ENCODE results near the gene PCAT6. TPM values are rescaled to one million over a fixed set of nuclear protein-coding genes. Genes with fewer than 3 reads are reported as not detected.

PCAT6 gene
- total and polyA plus RNA-seq, 2 experiments from 2014 or later, result 7.2 to 28.1 TPM

DNA sequence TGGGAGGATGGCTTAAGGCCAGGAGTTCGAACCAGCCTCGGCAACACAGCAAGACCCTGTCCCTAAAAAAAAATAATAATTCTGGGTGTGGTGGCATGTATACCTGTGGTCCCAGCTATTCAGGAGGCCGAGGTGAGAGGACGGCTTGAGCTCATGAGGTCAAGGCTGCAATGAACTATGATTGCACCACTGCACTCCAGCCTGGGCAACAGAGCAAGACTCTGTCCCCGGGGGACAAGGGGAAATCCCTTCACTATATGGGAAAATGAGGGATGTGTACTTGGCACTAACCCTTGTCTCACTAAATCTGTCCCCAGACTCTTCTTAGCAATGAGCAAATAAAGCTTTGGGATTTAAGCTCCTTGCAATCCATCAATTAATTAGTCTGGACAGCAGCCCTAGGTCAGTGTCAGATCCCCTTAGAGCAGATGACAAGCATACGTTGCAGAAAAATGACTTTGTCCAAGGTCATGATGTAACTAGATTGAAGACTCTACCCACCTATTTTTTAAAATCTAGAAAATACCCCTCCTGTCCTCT is 11.9 kb upstream of the PCAT6 start:
- H3F3A ChIP-seq (replicated peaks; ENCODE audit: low read depth), result 0 out of 2 replicates have a peak, but pooled peaks cover 5% of the 10 kb centered on the region
- H3K4me1 ChIP-seq (ENCODE audit: insufficient read depth), result peaks cover 38% of the 10 kb centered on the region
- no peaks in the 10 kb centered on the region for H3K9me3 Mint-ChIP-seq
- no peaks in the 10 kb centered on the region for H3K9me2 ChIP-seq (ENCODE audit: insufficient read depth)
- no peak for TF ChIP-seq STAT1 (IDR thresholded peaks at IDR 0.05; ENCODE audit: unreplicated experiment)
- no peak for TF ChIP-seq NANOG (IDR thresholded peaks at IDR 0.05; ENCODE audit: borderline replicate concordance)
- TF ChIP-seq, protein P1, sequence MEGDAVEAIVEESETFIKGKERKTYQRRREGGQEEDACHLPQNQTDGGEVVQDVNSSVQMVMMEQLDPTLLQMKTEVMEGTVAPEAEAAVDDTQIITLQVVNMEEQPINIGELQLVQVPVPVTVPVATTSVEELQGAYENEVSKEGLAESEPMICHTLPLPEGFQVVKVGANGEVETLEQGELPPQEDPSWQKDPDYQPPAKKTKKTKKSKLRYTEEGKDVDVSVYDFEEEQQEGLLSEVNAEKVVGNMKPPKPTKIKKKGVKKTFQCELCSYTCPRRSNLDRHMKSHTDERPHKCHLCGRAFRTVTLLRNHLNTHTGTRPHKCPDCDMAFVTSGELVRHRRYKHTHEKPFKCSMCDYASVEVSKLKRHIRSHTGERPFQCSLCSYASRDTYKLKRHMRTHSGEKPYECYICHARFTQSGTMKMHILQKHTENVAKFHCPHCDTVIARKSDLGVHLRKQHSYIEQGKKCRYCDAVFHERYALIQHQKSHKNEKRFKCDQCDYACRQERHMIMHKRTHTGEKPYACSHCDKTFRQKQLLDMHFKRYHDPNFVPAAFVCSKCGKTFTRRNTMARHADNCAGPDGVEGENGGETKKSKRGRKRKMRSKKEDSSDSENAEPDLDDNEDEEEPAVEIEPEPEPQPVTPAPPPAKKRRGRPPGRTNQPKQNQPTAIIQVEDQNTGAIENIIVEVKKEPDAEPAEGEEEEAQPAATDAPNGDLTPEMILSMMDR (conservative IDR thresholded peaks at IDR 0.05; ENCODE audit: low read depth in 2 of 2), result no peak
- TF ChIP-seq, protein P2, sequence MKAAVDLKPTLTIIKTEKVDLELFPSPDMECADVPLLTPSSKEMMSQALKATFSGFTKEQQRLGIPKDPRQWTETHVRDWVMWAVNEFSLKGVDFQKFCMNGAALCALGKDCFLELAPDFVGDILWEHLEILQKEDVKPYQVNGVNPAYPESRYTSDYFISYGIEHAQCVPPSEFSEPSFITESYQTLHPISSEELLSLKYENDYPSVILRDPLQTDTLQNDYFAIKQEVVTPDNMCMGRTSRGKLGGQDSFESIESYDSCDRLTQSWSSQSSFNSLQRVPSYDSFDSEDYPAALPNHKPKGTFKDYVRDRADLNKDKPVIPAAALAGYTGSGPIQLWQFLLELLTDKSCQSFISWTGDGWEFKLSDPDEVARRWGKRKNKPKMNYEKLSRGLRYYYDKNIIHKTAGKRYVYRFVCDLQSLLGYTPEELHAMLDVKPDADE (IDR thresholded peaks at IDR 0.05), result no peak
- no peak for TF ChIP-seq EZH2phosphoT487 (IDR thresholded peaks at IDR 0.05; ENCODE audit: unreplicated experiment)
- no peak for TF ChIP-seq ZNF114 (CRISPR knock-in tag; IDR thresholded peaks at IDR 0.05)
- TF ChIP-seq ZNF331 (CRISPR knock-in tag; IDR thresholded peaks at IDR 0.05; ENCODE audit: low read depth), result no peak
- TF ChIP-seq, protein P3, sequence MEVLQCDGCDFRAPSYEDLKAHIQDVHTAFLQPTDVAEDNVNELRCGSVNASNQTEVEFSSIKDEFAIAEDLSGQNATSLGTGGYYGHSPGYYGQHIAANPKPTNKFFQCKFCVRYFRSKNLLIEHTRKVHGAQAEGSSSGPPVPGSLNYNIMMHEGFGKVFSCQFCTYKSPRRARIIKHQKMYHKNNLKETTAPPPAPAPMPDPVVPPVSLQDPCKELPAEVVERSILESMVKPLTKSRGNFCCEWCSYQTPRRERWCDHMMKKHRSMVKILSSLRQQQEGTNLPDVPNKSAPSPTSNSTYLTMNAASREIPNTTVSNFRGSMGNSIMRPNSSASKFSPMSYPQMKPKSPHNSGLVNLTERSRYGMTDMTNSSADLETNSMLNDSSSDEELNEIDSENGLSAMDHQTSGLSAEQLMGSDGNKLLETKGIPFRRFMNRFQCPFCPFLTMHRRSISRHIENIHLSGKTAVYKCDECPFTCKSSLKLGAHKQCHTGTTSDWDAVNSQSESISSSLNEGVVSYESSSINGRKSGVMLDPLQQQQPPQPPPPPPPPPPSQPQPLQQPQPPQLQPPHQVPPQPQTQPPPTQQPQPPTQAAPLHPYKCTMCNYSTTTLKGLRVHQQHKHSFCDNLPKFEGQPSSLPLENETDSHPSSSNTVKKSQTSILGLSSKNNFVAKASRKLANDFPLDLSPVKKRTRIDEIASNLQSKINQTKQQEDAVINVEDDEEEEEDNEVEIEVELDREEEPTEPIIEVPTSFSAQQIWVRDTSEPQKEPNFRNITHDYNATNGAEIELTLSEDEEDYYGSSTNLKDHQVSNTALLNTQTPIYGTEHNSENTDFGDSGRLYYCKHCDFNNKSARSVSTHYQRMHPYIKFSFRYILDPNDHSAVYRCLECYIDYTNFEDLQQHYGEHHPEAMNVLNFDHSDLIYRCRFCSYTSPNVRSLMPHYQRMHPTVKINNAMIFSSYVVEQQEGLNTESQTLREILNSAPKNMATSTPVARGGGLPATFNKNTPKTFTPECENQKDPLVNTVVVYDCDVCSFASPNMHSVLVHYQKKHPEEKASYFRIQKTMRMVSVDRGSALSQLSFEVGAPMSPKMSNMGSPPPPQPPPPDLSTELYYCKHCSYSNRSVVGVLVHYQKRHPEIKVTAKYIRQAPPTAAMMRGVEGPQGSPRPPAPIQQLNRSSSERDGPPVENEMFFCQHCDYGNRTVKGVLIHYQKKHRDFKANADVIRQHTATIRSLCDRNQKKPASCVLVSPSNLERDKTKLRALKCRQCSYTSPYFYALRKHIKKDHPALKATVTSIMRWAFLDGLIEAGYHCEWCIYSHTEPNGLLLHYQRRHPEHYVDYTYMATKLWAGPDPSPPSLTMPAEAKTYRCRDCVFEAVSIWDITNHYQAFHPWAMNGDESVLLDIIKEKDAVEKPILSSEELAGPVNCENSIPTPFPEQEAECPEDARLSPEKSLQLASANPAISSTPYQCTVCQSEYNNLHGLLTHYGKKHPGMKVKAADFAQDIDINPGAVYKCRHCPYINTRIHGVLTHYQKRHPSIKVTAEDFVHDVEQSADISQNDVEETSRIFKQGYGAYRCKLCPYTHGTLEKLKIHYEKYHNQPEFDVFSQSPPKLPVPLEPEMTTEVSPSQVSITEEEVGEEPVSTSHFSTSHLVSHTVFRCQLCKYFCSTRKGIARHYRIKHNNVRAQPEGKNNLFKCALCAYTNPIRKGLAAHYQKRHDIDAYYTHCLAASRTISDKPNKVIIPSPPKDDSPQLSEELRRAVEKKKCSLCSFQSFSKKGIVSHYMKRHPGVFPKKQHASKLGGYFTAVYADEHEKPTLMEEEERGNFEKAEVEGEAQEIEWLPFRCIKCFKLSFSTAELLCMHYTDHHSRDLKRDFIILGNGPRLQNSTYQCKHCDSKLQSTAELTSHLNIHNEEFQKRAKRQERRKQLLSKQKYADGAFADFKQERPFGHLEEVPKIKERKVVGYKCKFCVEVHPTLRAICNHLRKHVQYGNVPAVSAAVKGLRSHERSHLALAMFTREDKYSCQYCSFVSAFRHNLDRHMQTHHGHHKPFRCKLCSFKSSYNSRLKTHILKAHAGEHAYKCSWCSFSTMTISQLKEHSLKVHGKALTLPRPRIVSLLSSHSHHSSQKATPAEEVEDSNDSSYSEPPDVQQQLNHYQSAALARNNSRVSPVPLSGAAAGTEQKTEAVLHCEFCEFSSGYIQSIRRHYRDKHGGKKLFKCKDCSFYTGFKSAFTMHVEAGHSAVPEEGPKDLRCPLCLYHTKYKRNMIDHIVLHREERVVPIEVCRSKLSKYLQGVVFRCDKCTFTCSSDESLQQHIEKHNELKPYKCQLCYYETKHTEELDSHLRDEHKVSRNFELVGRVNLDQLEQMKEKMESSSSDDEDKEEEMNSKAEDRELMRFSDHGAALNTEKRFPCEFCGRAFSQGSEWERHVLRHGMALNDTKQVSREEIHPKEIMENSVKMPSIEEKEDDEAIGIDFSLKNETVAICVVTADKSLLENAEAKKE (CRISPR knock-in tag; IDR thresholded peaks at IDR 0.05), result no peak
- no peak for TF ChIP-seq JUNB (IDR thresholded peaks at IDR 0.05; ENCODE audit: unreplicated experiment)
- TF ChIP-seq, protein P4, sequence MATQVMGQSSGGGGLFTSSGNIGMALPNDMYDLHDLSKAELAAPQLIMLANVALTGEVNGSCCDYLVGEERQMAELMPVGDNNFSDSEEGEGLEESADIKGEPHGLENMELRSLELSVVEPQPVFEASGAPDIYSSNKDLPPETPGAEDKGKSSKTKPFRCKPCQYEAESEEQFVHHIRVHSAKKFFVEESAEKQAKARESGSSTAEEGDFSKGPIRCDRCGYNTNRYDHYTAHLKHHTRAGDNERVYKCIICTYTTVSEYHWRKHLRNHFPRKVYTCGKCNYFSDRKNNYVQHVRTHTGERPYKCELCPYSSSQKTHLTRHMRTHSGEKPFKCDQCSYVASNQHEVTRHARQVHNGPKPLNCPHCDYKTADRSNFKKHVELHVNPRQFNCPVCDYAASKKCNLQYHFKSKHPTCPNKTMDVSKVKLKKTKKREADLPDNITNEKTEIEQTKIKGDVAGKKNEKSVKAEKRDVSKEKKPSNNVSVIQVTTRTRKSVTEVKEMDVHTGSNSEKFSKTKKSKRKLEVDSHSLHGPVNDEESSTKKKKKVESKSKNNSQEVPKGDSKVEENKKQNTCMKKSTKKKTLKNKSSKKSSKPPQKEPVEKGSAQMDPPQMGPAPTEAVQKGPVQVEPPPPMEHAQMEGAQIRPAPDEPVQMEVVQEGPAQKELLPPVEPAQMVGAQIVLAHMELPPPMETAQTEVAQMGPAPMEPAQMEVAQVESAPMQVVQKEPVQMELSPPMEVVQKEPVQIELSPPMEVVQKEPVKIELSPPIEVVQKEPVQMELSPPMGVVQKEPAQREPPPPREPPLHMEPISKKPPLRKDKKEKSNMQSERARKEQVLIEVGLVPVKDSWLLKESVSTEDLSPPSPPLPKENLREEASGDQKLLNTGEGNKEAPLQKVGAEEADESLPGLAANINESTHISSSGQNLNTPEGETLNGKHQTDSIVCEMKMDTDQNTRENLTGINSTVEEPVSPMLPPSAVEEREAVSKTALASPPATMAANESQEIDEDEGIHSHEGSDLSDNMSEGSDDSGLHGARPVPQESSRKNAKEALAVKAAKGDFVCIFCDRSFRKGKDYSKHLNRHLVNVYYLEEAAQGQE (IDR thresholded peaks at IDR 0.05; ENCODE audit: unreplicated experiment), result no peak
- TF ChIP-seq POLR2AphosphoS5 (IDR thresholded peaks at IDR 0.05; ENCODE audit: low read depth), result no peak
- no peak for TF ChIP-seq CREB1 (CRISPR knock-in tag; IDR thresholded peaks at IDR 0.05; ENCODE audit: low read depth)
- TF ChIP-seq EZH2 (IDR thresholded peaks at IDR 0.05; ENCODE audit: low read depth, unreplicated experiment), result no peak
- no peaks in the 10 kb centered on the region for H3K36me3 ChIP-seq (ENCODE audit: insufficient read depth)
- no peak overlapping the region for H3K4me3 ChIP-seq
- H3K27ac Mint-ChIP-seq, result no peak overlapping the region
- H3K79me2 ChIP-seq (replicated peaks; ENCODE audit: insufficient read depth), result peaks cover 100% of the 10 kb centered on the region
- H3K27ac ChIP-seq (ENCODE audit: low read depth), result no peak overlapping the region
- peaks cover 47% of the 10 kb centered on the region for H3K4me1 Mint-ChIP-seq
- no peak for DNase-seq (ENCODE audit: low spot score)
- H3K27me3 ChIP-seq (ENCODE audit: insufficient read depth), result no peaks in the 10 kb centered on the region
- H3K4me3 Mint-ChIP-seq, result no peak overlapping the region
- no peak overlapping the region for H3K4me2 ChIP-seq
- ATAC-seq, result no peak
- peaks cover 19% of the 10 kb centered on the region for H3K36me3 Mint-ChIP-seq (ENCODE audit: low read depth)
- H4K20me1 ChIP-seq (replicated peaks; ENCODE audit: insufficient read depth), result peaks cover 96% of the 10 kb centered on the region
- H3K27me3 Mint-ChIP-seq (ENCODE audit: insufficient read depth, low read depth, poor library complexity), result peaks cover 6% of the 10 kb centered on the region
- no peak overlapping the region for H2AFZ ChIP-seq
